ENCODE measurements around the gene RAB42. TPM values are rescaled to one million over a fixed set of nuclear protein-coding genes. Genes with fewer than 3 reads are reported as not detected.

RAB42 gene
- total RNA-seq, 1 donor from 2014 or later: 2.1 TPM

GRCh38 chr1:28601696-28602095 is 9.6 kb downstream of the RAB42 start:
- DNase-seq (ENCODE audit: low read depth): peak; percentile 91
- peak overlapping the region; percentile 62 for H3K4me3 Mint-ChIP-seq (ENCODE audit: unreplicated experiment)
- no peak overlapping the region for H3K4me3 ChIP-seq (ENCODE audit: insufficient read depth, low read depth, low read length)
- no peaks in the 10 kb centered on the region for H3K27me3 Mint-ChIP-seq (ENCODE audit: low read depth, unreplicated experiment)
- H3K36me3 Mint-ChIP-seq (ENCODE audit: low read depth, unreplicated experiment): no peaks in the 10 kb centered on the region
- TF ChIP-seq EZH2 (IDR thresholded peaks at IDR 0.05; ENCODE audit: insufficient read depth, low read length): no peak
- H3K27ac ChIP-seq (ENCODE audit: low read depth, low read length): peak overlapping the region; percentile 59
- H3K27me3 ChIP-seq (ENCODE audit: insufficient read depth, low read length): no peaks in the 10 kb centered on the region
- peak overlapping the region; percentile 50 for H3K9ac ChIP-seq (ENCODE audit: low read length)
- H3K79me2 ChIP-seq (ENCODE audit: insufficient read depth, low read length): no peaks in the 10 kb centered on the region
- no peaks in the 10 kb centered on the region for H3K9me3 Mint-ChIP-seq (ENCODE audit: unreplicated experiment)
- peaks cover 13% of the 10 kb centered on the region for H3K36me3 ChIP-seq (ENCODE audit: insufficient read depth, low read length)
- peaks cover 16% of the 10 kb centered on the region for H3K4me1 Mint-ChIP-seq (ENCODE audit: low read depth, unreplicated experiment)
- H3K9me3 ChIP-seq (ENCODE audit: insufficient read depth, low read depth, low read length): no peaks in the 10 kb centered on the region
- peaks cover 11% of the 10 kb centered on the region for H3K4me1 ChIP-seq (ENCODE audit: insufficient read depth, low read length)
- no peak overlapping the region for H2AFZ ChIP-seq (ENCODE audit: low read depth, low read length)
- H3K4me2 ChIP-seq (ENCODE audit: low read length): peak overlapping the region; percentile 77
- H4K20me1 ChIP-seq (ENCODE audit: insufficient read depth, low read length): peaks cover 8% of the 10 kb centered on the region
- no peak for FAIRE-seq
- H3K27ac Mint-ChIP-seq (ENCODE audit: unreplicated experiment): peak overlapping the region; percentile 96

- Mint-ChIP-seq H3K27me3 (ENCODE audit: low read depth, unreplicated experiment) (no peaks in the 10 kb centered on the region), H3K27ac (ENCODE audit: unreplicated experiment) (peak overlapping the region; percentile 96), H3K36me3 (ENCODE audit: low read depth, unreplicated experiment) (no peaks in the 10 kb centered on the region), H3K4me3 (ENCODE audit: unreplicated experiment) (no peak overlapping the region), H3K4me1 (ENCODE audit: low read depth, unreplicated experiment) (peaks cover 16% of the 10 kb centered on the region), H3K9me3 (ENCODE audit: unreplicated experiment) (no peaks in the 10 kb centered on the region)
- Histone ChIP-seq H3K4me2 (ENCODE audit: low read length) (peak overlapping the region; percentile 77), H2AFZ (ENCODE audit: low read depth, low read length) (no peak overlapping the region), H4K20me1 (ENCODE audit: insufficient read depth, low read length) (peaks cover 8% of the 10 kb centered on the region), H3K4me3 (ENCODE audit: insufficient read depth, low read depth, low read length) (no peak overlapping the region), H3K79me2 (ENCODE audit: insufficient read depth, low read length) (no peaks in the 10 kb centered on the region), H3K9me3 (ENCODE audit: insufficient read depth, low read depth, low read length) (no peaks in the 10 kb centered on the region), H3K27ac (ENCODE audit: low read depth, low read length) (peak overlapping the region; percentile 59), H3K27me3 (ENCODE audit: insufficient read depth, low read length) (no peaks in the 10 kb centered on the region), H3K4me1 (ENCODE audit: insufficient read depth, low read length) (peaks cover 11% of the 10 kb centered on the region), H3K36me3 (ENCODE audit: insufficient read depth, low read length) (peaks cover 18% of the 10 kb centered on the region), H3K9ac (ENCODE audit: low read length) (peak overlapping the region; percentile 50)
- TF ChIP-seq, protein P1, sequence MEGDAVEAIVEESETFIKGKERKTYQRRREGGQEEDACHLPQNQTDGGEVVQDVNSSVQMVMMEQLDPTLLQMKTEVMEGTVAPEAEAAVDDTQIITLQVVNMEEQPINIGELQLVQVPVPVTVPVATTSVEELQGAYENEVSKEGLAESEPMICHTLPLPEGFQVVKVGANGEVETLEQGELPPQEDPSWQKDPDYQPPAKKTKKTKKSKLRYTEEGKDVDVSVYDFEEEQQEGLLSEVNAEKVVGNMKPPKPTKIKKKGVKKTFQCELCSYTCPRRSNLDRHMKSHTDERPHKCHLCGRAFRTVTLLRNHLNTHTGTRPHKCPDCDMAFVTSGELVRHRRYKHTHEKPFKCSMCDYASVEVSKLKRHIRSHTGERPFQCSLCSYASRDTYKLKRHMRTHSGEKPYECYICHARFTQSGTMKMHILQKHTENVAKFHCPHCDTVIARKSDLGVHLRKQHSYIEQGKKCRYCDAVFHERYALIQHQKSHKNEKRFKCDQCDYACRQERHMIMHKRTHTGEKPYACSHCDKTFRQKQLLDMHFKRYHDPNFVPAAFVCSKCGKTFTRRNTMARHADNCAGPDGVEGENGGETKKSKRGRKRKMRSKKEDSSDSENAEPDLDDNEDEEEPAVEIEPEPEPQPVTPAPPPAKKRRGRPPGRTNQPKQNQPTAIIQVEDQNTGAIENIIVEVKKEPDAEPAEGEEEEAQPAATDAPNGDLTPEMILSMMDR (IDR thresholded peaks at IDR 0.05; ENCODE audit: insufficient read depth, low read depth, low read length): peak; percentile 80
- TF ChIP-seq EZH2 (IDR thresholded peaks at IDR 0.05; ENCODE audit: insufficient read depth, low read length): no peak
- DNase-seq (ENCODE audit: low read depth): peak; percentile 45
- no peak for FAIRE-seq
Observed at GRCh38 chr1:28602536-28603439, 10.7 kb downstream of the RAB42 start.

- no peaks in the 10 kb centered on the region for H3K79me2 ChIP-seq (ENCODE audit: insufficient read depth, low read length)
- no peak overlapping the region for H3K4me2 ChIP-seq (ENCODE audit: low read length)
- H3K4me1 ChIP-seq (ENCODE audit: insufficient read depth, low read length): peaks cover 11% of the 10 kb centered on the region
- H3K4me1 Mint-ChIP-seq (ENCODE audit: low read depth, unreplicated experiment): peaks cover 12% of the 10 kb centered on the region
- H3K9ac ChIP-seq (ENCODE audit: low read length): no peak overlapping the region
- peaks cover 18% of the 10 kb centered on the region for H3K36me3 ChIP-seq (ENCODE audit: insufficient read depth, low read length)
- H3K36me3 Mint-ChIP-seq (ENCODE audit: low read depth, unreplicated experiment): no peaks in the 10 kb centered on the region
- FAIRE-seq (no peak), DNase-seq (ENCODE audit: low read depth) (no peak)
- no peaks in the 10 kb centered on the region for H3K27me3 ChIP-seq (ENCODE audit: insufficient read depth, low read length)
- H3K27ac Mint-ChIP-seq (ENCODE audit: unreplicated experiment): no peak overlapping the region
- TF ChIP-seq, protein P1 (IDR thresholded peaks at IDR 0.05; ENCODE audit: insufficient read depth, low read depth, low read length): no peak
- no peak for TF ChIP-seq EZH2 (IDR thresholded peaks at IDR 0.05; ENCODE audit: insufficient read depth, low read length)
- no peak overlapping the region for H3K4me3 ChIP-seq (ENCODE audit: insufficient read depth, low read depth, low read length)
- H4K20me1 ChIP-seq (ENCODE audit: insufficient read depth, low read length): peaks cover 8% of the 10 kb centered on the region
- H2AFZ ChIP-seq (ENCODE audit: low read depth, low read length): no peak overlapping the region
- H3K9me3 Mint-ChIP-seq (ENCODE audit: unreplicated experiment): no peaks in the 10 kb centered on the region
- no peak overlapping the region for H3K4me3 Mint-ChIP-seq (ENCODE audit: unreplicated experiment)
- H3K9me3 ChIP-seq (ENCODE audit: insufficient read depth, low read depth, low read length): no peaks in the 10 kb centered on the region
- no peak overlapping the region for H3K27ac ChIP-seq (ENCODE audit: low read depth, low read length)
- no peaks in the 10 kb centered on the region for H3K27me3 Mint-ChIP-seq (ENCODE audit: low read depth, unreplicated experiment)
Observed at GRCh38 chr1:28604411-28604810, 12.3 kb downstream of the RAB42 start.

Data from astrocyte (in vitro differentiated cells and primary cell).